PFSK-1 (cell line): Measurements from ENCODE around the gene E2F7.

Experiments
- FOXP2 ChIP-seq: optimal IDR thresholded peaks from 2 replicates; pipeline ENCODE3; 2011; ENCODE audit warnings: borderline replicate concordance, control low read depth, inconsistent platforms; ENCODE audit not compliant: insufficient read depth; ENCODE audit errors: extremely low read length, extremely low read depth
- POLR2AphosphoS5 ChIP-seq: IDR thresholded peaks from 2 replicates; pipeline ENCODE4 v1.6.1; 2012; ENCODE audit warnings: low read depth, mild to moderate bottlenecking, control low read depth, low read length, moderate library complexity
- SIN3A ChIP-seq: IDR thresholded peaks from 2 replicates; pipeline ENCODE4 v1.6.1; 2012; ENCODE audit warnings: mild to moderate bottlenecking, low read length, moderate library complexity, borderline replicate concordance; ENCODE audit not compliant: insufficient read depth
- TAF1 ChIP-seq: IDR thresholded peaks from 2 replicates; pipeline ENCODE4 v1.6.1; 2012; ENCODE audit warnings: low read length, control low read depth, borderline replicate concordance; ENCODE audit not compliant: insufficient read depth
- TF ChIP-seq, protein P1 (sequence below), 2 experiments: IDR thresholded peaks; 2 replicates each; pipeline versions ENCODE4 v1.6.1 to v1.8.0; 2011 to 2012; ENCODE audit warnings: low read depth in 2 of 2, low read length in 2 of 2, control low read depth in 1 of 2, inconsistent platforms in 1 of 2, mild to moderate bottlenecking in 1 of 2, moderate library complexity in 1 of 2; ENCODE audit not compliant: insufficient read depth in 1 of 2

Gene E2F7

DNA sequence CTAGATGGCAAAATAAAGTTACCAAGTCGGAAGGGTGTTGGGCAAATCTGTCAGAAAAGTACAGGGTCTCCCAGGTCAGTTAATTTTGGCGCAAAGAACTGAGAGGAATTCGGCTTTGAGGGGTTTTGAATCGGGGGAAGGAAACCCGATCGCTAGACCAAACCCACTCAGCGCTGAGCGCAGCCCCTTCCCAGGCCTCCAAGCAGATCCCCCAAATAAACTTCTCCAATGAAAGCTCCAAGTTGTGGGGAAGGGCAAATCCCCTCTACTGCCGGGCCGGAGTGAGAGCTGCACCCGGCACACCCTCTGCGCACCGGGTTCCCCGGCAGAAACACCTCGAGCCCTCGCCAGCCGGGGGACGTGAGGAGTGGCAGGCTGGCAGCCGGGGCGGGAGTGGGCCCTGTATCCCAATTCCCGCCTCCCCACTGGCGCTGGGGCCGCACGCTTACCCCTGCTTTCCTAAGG, 441 bp downstream of the E2F7 start:
- no peak for TF ChIP-seq SIN3A
- no peak for TF ChIP-seq FOXP2
- TF ChIP-seq, protein P1, sequence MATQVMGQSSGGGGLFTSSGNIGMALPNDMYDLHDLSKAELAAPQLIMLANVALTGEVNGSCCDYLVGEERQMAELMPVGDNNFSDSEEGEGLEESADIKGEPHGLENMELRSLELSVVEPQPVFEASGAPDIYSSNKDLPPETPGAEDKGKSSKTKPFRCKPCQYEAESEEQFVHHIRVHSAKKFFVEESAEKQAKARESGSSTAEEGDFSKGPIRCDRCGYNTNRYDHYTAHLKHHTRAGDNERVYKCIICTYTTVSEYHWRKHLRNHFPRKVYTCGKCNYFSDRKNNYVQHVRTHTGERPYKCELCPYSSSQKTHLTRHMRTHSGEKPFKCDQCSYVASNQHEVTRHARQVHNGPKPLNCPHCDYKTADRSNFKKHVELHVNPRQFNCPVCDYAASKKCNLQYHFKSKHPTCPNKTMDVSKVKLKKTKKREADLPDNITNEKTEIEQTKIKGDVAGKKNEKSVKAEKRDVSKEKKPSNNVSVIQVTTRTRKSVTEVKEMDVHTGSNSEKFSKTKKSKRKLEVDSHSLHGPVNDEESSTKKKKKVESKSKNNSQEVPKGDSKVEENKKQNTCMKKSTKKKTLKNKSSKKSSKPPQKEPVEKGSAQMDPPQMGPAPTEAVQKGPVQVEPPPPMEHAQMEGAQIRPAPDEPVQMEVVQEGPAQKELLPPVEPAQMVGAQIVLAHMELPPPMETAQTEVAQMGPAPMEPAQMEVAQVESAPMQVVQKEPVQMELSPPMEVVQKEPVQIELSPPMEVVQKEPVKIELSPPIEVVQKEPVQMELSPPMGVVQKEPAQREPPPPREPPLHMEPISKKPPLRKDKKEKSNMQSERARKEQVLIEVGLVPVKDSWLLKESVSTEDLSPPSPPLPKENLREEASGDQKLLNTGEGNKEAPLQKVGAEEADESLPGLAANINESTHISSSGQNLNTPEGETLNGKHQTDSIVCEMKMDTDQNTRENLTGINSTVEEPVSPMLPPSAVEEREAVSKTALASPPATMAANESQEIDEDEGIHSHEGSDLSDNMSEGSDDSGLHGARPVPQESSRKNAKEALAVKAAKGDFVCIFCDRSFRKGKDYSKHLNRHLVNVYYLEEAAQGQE (IDR thresholded peaks at IDR 0.05; ENCODE audit: insufficient read depth in 1 of 2, low read depth in 2 of 2, low read length in 2 of 2), result no peak
- no peak for TF ChIP-seq POLR2AphosphoS5
- no peak for TF ChIP-seq TAF1

DNA sequence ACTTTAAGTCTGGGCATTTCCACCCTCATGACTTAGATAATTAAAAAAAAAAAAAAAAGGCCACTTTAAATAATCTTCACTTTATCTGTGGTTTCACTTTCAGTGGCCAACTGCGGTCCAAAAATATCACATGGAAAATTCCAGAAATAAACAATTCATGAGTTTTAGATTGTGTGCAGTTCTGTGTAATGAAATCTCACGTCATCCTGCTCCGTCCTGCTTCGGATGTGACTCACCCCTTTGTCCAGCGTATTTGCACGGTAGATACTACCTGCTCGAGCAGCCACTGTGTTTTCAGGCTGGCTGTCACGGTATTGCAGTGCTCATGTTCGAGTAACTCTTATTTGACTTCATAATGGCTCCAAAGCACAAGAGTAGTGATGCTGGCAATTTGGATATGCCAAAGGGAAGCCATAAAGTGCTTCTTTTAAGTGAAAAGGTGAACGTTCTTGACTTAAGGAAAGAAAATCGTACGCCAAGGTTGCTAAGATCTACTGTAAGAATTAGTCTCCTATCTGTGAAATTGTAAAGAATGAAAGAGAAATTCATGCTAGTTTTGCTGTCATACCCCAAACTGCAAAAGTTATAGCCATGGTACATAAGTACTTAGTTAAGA, 2.4 kb downstream of the E2F7 start:
- TF ChIP-seq TAF1 (no peak), SIN3A (no peak), POLR2AphosphoS5 (no peak), FOXP2 (no peak)
- TF ChIP-seq, protein P1 (IDR thresholded peaks at IDR 0.05; ENCODE audit: insufficient read depth in 1 of 2, low read depth in 2 of 2, low read length in 2 of 2), result no peak

DNA sequence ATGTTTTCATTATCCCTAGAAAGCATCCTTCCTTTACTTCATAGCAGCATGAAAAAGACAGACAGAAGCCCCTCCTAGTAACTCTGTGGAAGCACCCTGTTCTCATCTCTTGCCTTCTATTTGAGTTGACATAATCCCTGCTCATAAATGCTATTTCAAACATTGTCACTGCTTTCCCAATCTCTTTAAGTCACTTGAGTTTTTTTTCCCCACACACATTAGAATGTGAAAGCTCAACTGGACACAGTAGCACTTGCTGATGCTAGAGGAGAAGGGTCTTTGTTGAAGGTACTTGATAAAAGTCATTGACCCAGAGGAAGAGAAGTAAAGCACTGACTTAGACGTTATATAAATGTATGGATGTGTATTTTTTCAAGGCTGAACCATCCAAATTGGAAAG, 3.0 kb downstream of the E2F7 start:
- no peak for TF ChIP-seq FOXP2
- TF ChIP-seq POLR2AphosphoS5, result no peak
- TF ChIP-seq, protein P1 (IDR thresholded peaks at IDR 0.05; ENCODE audit: insufficient read depth in 1 of 2, low read depth in 2 of 2, low read length in 2 of 2), result no peak
- no peak for TF ChIP-seq SIN3A
- TF ChIP-seq TAF1, result no peak

DNA sequence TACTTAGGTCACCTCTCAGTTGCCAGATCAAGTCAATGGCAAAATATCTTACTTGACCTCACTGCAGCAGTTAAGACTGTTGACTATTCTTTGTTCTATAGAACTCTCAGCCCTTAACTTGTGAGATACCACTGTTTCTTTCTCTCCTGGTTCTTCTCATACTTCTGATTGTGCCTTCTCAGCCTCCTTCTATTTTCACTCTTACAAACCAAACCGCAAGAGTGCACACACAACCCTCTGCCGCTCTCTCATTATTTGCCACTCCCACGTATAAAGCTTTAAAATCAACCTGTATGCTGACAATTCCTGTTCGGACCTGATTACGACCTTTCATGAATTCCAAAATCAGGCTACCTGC, 4.5 kb downstream of the E2F7 start:
- TF ChIP-seq, protein P1 (IDR thresholded peaks at IDR 0.05; ENCODE audit: insufficient read depth in 1 of 2, low read depth in 2 of 2, low read length in 2 of 2), result no peak
- no peak for TF ChIP-seq SIN3A
- no peak for TF ChIP-seq TAF1
- no peak for TF ChIP-seq FOXP2
- no peak for TF ChIP-seq POLR2AphosphoS5
